Mammary epithelial cell (primary cell): ENCODE measurements around the gene MDH1.

Experiments
- EZH2 ChIP-seq: IDR thresholded peaks from 2 replicates; pipeline ENCODE4 v1.6.1; 2012; ENCODE audit warnings: low read length, inconsistent platforms, borderline replicate concordance
- TF ChIP-seq, protein P1 (sequence below), 2 donors: IDR thresholded peaks in 1 of 2; conservative IDR thresholded peaks in 1 of 2; 2 replicates each; pipeline ENCODE4 v1.5.1; 2011 to 2012; ENCODE audit warnings: inconsistent platforms in 2 of 2, low read length in 2 of 2, mild to moderate bottlenecking in 2 of 2, control low read depth in 1 of 2, low read depth in 1 of 2; ENCODE audit not compliant: insufficient read depth in 1 of 2; ENCODE audit errors: extremely low read depth in 1 of 2

DNA sequence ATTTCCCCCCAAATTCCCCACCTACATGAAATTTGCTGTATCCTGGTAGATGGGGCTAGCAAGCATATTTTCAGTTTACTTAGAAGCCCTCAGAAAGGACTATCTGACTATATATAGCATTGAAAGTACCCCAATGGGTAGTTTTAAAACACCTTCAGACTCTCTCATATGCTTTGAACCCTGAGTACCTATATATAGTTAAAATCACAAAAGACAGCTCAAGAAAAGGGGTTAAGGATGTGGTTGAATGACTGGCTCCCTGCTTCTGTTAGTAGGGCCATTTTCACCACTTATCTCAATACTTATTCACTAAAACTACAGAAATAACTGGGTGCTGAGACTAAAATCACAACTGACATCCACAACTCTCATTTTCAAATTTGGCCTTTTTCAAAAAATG, 19.0 kb upstream of the MDH1 start:
- TF ChIP-seq, protein P1, sequence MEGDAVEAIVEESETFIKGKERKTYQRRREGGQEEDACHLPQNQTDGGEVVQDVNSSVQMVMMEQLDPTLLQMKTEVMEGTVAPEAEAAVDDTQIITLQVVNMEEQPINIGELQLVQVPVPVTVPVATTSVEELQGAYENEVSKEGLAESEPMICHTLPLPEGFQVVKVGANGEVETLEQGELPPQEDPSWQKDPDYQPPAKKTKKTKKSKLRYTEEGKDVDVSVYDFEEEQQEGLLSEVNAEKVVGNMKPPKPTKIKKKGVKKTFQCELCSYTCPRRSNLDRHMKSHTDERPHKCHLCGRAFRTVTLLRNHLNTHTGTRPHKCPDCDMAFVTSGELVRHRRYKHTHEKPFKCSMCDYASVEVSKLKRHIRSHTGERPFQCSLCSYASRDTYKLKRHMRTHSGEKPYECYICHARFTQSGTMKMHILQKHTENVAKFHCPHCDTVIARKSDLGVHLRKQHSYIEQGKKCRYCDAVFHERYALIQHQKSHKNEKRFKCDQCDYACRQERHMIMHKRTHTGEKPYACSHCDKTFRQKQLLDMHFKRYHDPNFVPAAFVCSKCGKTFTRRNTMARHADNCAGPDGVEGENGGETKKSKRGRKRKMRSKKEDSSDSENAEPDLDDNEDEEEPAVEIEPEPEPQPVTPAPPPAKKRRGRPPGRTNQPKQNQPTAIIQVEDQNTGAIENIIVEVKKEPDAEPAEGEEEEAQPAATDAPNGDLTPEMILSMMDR (conservative IDR thresholded peaks at IDR 0.05 in 1 of 2, IDR thresholded peaks at IDR 0.05 in 1 of 2; ENCODE audit: extremely low read depth in 1 of 2, insufficient read depth in 1 of 2, low read depth in 1 of 2, low read length in 2 of 2) = no peak
- no peak for TF ChIP-seq EZH2
